ENCODE data around the gene TRAF7.

GRCh38 chr16:2173366-2173765, 17.8 kb downstream of the TRAF7 start:
- TF ChIP-seq, protein P1, sequence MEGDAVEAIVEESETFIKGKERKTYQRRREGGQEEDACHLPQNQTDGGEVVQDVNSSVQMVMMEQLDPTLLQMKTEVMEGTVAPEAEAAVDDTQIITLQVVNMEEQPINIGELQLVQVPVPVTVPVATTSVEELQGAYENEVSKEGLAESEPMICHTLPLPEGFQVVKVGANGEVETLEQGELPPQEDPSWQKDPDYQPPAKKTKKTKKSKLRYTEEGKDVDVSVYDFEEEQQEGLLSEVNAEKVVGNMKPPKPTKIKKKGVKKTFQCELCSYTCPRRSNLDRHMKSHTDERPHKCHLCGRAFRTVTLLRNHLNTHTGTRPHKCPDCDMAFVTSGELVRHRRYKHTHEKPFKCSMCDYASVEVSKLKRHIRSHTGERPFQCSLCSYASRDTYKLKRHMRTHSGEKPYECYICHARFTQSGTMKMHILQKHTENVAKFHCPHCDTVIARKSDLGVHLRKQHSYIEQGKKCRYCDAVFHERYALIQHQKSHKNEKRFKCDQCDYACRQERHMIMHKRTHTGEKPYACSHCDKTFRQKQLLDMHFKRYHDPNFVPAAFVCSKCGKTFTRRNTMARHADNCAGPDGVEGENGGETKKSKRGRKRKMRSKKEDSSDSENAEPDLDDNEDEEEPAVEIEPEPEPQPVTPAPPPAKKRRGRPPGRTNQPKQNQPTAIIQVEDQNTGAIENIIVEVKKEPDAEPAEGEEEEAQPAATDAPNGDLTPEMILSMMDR (IDR thresholded peaks at IDR 0.05), result no peak
- no peak for TF ChIP-seq POLR2A (IDR thresholded peaks at IDR 0.05)

All from Peyer's patch (tissue), 4 donors.